ENCODE data around the gene ACBD6.

The ACBD6 gene

DNA sequence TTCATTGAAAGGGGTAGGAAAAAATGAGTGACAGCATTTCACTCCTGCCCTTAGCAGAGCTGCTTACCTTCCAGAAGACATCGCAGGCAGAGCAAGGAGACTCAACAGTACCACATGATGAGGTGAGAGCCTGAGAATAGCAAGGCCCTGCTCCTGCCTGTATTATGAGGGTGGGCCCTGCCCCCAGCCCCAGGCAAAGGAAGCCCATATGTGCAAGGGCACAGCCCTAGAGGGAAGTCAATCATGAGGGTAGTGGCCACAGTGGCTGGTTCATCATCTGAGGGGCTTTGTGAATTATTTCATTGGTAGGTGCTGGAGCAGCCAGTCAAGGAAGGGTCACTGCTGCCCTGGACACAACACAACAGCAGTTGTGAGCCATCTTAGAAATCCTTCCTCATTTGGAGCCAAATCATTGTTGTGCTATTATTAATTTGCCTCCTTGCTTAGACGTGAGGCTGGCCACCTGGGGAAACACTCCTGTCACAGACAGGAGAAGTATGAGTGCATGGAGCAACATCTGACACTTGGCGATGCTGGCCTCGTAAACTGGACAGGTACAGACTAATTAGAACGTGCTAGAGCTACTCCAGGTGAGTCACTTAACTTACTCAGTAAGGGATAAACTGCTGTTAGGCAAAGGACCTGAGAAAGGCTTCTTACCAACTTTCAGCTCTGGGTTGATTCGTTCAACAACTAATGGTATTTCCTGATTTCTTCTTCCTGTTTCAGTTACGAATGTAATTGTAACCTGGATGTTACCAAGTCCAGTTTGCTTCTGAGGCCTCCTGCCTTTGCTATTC, 22.7 kb upstream of the ACBD6 start:
- no peak for DNase-seq

GRCh38 chr1:180524160-180524914, 22.0 kb upstream of the ACBD6 start:
- DNase-seq = no peak

GRCh38 chr1:180522213-180522515, 19.8 kb upstream of the ACBD6 start:
- no peak for DNase-seq

DNA sequence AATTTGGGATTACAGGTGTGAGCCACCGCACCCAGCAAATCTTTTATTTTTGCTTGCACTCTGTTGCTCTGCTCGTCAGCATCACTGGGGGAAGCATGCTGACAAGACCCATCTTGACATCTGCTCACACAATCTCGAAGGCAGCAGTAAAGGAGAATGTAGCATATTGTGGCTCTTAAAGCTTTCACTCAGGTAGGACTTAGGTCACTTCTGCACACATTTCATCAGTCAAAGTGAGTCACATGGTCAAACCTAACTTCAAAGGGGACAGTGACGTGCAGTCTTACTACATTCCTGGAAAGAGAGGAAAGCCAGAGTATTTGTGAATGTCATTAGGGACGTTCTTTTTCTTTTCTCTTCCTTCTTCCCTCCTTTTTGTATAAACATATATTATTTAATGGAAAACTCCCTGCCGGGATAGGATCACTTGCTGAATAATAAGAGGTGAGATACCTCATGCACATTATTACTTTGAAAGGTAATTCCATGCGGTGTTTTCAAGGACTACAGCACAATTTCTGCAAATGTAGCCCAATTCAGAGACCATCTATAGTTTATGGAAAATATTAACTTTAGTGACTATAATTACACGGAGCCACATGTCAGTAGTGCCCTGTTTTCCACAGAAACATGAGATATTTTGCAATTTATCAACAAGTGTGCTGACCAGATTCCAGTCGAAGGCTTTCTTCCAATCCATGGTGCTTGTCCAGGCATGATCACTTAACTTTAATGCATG, 19.3 kb upstream of the ACBD6 start:
- DNase-seq = no peak

- no peak for DNase-seq
Measured at GRCh38 chr1:180519846-180520245, 17.5 kb upstream of the ACBD6 start.

DNA sequence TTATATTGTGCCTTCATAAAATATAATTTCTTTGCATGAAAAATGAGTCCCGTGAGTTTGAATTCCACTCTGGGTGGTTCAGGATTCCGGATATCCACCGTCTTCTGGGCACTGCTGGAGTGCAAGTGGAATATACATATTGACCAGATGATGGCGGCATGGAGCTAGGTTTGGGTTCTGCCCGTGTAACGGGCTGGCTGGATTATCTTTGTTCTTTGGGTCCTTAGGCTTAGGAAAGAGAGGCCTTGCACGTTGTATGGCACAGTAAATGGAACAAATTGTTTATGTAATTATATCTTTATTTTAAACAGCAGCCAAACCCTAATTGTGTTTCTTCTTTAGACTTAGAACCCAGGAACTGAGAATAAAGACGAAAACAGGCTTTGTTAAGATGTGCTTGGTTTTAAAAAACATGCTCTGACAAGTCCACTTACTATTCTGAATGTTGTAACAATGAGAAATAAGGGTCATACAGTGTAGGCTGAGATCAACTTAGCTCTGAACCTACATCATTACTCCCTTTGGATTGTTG, 13.5 kb upstream of the ACBD6 start:
- DNase-seq = peak; percentile 73 to 94 (median 94)

DNA sequence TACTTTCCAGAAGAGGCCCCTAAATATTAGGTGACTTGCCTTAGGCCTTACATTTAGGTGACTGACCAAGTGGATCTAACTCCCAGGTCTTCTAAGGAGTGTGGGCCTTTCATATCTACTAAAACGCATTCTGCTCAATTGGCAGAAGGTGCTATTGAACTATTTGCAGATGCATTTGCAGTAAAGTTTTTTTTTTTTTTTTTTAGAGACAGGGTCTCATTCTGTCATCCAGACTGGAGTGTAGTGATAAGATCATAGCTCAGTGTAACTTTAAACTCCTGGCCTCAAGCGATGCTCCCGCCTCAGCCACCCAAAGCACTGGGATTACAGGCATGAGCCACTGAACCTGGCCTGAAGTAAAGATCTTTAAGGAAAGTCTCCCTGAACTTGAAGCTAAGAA, 13.0 kb upstream of the ACBD6 start:
- DNase-seq = no peak

DNA sequence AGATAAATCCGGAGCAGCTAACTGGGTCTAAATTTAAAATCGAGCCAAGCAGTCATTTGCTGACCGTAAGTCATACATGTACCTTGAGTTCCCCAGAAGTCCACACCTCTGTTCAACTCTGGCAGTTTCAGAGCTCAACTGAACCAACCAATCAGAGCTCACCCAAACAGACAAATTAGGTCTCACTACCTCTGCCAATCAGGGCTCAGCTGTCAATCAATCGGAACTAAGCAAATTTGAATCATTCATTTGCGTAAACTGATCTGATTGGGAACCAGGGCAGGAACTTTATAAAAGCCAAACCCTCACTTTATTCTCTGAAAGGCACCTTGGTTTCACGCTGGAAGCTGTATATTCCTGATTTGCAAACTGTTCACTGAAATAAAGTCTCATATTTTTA, 11.2 kb upstream of the ACBD6 start:
- DNase-seq = no peak

GRCh38 chr1:180510882-180511281, 8.5 kb upstream of the ACBD6 start:
- DNase-seq = no peak

DNA sequence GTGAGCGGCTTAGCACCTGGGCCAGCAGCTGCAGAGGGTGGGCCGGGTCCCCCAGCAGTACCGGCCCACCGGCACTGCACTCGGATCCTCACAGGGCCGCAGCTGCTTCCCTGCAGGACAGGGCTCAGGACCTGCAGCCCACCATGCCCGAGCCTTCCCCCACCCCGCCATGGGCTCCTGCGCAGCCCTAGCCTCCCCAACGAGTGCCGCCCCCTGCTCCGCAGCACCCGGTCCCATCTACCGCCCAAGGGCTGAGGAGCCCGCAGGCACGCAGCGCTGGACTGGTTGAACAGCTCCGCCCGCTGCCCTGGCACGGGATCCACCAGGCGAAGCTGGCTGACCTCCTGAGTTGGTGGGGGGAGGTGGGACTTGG, 6.3 kb upstream of the ACBD6 start:
- DNase-seq = no peak

GRCh38 chr1:180507795-180508724, 5.7 kb upstream of the ACBD6 start:
- no peak for DNase-seq

DNA sequence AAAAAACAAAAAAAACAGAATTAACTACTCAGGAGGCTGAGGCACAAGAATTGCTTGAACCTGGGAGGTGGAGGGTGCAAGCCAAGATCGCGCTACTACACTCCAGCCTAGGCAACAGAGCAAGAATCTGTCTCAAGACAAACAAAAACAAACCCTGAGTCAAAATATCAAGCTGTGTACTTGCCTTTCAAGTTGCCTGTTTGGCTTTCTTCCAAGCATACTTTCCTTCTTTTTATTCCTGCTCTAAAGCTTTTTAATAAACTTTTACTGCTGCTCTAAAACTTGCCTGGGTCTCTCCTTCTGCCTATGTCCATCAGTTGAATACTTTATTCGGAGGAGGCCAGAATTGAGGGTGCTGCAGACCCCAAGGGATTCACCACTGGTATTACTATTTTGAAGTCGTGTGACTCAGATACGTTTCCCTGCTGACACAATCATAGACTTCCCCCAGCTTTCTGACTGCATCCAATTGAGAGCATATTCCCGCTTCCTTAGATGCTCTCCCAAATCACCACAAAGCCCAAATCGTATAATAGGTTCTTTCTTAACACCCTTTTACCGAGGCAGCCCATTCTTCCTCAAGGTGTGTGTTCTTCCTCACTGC, 3.5 kb upstream of the ACBD6 start:
- no peak for DNase-seq

DNA sequence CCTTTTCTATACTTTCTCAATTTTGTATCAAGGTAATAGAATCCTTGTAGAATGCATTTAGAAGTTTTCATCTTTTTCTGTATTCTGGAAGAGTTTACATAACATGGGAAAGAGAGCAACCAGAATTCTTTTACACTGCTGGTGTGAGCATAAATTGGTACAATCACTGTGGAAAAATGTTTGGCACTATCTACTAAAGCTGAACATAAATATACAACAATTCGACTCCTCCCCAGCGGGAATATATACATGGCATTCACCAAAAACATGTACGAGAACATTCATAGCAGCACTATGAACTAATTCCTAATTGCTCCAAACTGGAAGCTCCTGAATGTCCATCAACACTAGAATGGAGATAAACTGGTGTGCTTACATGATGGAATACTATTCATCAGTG, 1.8 kb upstream of the ACBD6 start:
- no peak for DNase-seq

GRCh38 chr1:180503280-180503862, 994 bp upstream of the ACBD6 start:
- no peak for DNase-seq

- peak; percentile 89 to 96 (median 95) for DNase-seq
Measured at GRCh38 chr1:180501865-180502360, 464 bp downstream of the ACBD6 start.

DNA sequence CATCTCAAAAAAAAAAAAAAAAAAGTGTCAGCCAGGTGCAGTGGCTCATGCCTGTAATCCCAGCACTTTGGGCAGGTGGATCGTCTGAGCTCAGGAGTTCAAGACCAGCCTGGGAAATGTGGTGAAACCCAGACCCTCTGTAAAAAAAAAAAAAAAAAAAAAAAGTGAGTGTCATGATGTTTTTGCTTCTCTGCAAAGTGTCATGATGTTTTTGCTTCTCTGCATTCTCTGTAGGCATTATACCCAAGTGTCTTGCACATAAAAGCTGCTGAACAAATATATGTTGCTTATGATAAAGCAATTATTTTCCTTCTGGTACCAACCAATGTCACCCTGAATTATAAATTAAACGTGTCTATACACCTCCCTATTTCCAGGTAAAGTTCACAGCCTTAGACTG, 1.7 kb downstream of the ACBD6 start:
- DNase-seq = no peak

DNA sequence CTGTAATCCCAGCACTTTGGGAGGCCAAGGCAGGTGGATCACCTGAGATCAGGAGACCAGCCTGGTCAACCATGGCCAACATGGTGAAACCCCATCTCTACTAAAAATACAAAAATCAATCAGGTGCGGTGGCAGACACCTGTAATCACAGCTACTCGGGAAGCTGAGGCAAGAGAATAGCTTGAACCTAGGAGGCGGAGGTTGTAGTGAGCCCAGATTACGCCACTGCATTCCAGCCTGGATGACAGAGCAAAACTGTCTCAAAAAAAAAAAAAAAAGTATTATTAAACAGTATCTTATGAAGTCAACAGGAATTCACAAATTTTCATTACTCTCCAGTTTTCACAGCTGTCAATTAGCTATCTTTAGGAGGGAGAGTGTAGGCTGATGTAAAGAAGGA, 3.8 kb downstream of the ACBD6 start:
- DNase-seq = no peak

GRCh38 chr1:180497826-180498225, 4.6 kb downstream of the ACBD6 start:
- no peak for DNase-seq

- DNase-seq = no peak
Measured at GRCh38 chr1:180494370-180494769, 8.0 kb downstream of the ACBD6 start.

DNA sequence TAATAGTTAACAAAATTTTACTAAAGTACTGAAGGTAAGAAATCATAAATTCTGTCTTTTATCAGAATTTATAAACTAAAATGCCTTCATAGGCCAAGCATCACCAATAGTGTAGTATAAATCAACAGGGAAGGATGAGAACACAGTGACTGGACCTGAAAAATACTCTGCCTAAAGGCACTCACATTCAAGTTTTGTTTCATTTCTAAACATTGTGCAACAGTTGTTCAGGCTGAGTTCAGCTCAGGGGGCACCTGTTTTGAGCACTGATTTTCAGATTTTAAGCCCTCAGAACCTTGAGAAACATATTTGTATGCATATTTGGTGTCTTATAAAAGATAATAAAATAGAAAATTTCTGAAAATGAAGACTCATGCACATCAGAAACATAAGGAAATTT, 12.4 kb downstream of the ACBD6 start:
- no peak for DNase-seq

- no peak for DNase-seq
Measured at GRCh38 chr1:180489313-180489712, 13.1 kb downstream of the ACBD6 start.

DNA sequence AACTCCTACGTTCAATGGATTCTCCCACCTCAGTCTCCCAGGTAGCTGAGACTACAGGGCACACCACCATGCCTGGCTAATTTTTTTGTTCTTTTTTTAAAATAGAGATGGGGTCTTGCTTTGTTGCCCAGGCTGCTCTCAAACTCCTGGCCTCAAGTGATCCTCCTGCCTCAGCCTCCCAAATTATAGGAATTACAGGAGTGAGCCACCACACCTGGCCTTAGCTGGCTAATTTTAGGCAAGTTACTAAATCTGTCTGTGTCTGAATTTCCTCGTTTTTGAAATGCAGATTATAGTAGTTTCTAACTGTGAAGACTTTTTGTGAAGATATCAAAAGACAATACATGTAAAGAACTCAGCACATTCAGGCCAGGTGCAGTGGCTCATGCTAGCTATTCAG, 13.7 kb downstream of the ACBD6 start:
- DNase-seq = no peak

Measured in NCI-H1417 (cell line).